Measurements from ENCODE around the gene SMC1B. TPM values are rescaled to one million over a fixed set of nuclear protein-coding genes. Genes with fewer than 3 reads are reported as not detected.

The SMC1B gene
- total and polyA plus RNA-seq, 10 donors, result 0.06 to 0.12 (median 0.10) TPM; not detected in 7

DNA sequence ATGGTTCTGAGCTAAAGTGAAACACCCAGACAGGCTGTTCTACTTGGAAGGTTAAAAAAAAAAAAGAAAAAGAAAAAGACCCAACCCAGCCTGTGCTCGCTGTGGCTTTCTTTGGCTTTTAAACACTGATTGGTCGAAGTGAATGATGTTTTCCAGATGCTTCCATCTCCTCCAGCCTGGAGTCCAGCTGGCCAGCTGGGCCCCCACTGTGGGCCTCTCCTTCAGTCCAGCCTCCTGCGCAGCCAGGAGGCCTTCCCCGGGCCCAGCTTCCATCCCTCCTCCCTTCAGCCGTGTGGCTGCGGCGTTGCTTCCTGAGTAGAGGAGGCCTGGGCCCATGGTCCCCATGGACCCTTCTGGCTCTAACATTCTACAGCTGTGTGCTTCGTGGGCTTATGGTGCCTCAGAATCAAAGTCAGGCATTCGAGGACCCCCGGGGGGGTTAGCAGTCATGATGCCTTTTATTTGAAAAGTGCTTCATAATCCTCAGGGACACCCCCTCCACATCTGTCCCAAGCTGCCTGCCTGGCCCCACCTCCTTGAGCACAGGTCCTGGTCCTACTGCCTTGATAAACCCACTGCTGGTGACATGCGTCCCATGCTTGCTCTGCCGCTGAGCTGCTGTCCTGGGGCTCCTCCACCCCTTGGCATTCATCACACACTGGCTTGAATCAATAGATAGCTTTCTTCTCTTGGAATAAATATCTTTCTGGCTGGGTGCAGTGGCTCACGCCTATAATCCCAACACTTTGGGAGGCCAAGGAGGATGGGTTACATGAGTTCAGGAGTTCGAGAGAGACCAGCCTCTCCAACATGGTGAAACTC, 47.1 kb upstream of the SMC1B start:
- intact Hi-C loops (cut with DNase I; ENCODE audit: low total_unique reads), result no loop called here
- TF ChIP-seq, protein P1, sequence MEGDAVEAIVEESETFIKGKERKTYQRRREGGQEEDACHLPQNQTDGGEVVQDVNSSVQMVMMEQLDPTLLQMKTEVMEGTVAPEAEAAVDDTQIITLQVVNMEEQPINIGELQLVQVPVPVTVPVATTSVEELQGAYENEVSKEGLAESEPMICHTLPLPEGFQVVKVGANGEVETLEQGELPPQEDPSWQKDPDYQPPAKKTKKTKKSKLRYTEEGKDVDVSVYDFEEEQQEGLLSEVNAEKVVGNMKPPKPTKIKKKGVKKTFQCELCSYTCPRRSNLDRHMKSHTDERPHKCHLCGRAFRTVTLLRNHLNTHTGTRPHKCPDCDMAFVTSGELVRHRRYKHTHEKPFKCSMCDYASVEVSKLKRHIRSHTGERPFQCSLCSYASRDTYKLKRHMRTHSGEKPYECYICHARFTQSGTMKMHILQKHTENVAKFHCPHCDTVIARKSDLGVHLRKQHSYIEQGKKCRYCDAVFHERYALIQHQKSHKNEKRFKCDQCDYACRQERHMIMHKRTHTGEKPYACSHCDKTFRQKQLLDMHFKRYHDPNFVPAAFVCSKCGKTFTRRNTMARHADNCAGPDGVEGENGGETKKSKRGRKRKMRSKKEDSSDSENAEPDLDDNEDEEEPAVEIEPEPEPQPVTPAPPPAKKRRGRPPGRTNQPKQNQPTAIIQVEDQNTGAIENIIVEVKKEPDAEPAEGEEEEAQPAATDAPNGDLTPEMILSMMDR (IDR thresholded peaks at IDR 0.05 in 8 of 11, conservative IDR thresholded peaks at IDR 0.05 in 3 of 11), result no peak
- peak in 1 of 3 donors; percentile 39 for TF ChIP-seq POLR2AphosphoS5 (IDR thresholded peaks at IDR 0.05)
- 66 to 81% (median 78%) methylated on average over 14 of the region's 14 CpGs for WGBS, 5 donors
- peak overlapping the region in 1 of 8 donors; percentile 28 for H3K27ac ChIP-seq
- H3K9me3 ChIP-seq, result peaks cover 0 to 4% (median 0%) of the 10 kb centered on the region in 8 donors
- H3K27me3 ChIP-seq (replicated peaks in 1 of 7), result peaks cover 0 to 11% (median 0%) of the 10 kb centered on the region in 7 donors
- no peaks in the 10 kb centered on the region for H3K4me1 ChIP-seq
- DNase-seq, result no peak
- no peaks in the 10 kb centered on the region for H3K36me3 ChIP-seq
- no peak overlapping the region for H3K4me3 ChIP-seq

GRCh38 chr22:45459235-45459634, 45.8 kb upstream of the SMC1B start:
- intact Hi-C loops (cut with DNase I; ENCODE audit: low total_unique reads), result no loop called here
- Histone ChIP-seq H3K36me3 (no peaks in the 10 kb centered on the region), H3K4me1 (no peaks in the 10 kb centered on the region), H3K27me3 (replicated peaks in 1 of 7) (peaks cover 0 to 8% (median 0%) of the 10 kb centered on the region in 7 donors), H3K4me3 (no peak overlapping the region), H3K27ac (no peak overlapping the region), H3K9me3 (peaks cover 0 to 4% (median 0%) of the 10 kb centered on the region in 8 donors)
- no peak for TF ChIP-seq POLR2A (IDR thresholded peaks at IDR 0.05)
- DNase-seq, result no peak
- WGBS, 5 donors, result 89 to 95% (median 91%) methylated on average over 8 of the region's 8 CpGs

DNA sequence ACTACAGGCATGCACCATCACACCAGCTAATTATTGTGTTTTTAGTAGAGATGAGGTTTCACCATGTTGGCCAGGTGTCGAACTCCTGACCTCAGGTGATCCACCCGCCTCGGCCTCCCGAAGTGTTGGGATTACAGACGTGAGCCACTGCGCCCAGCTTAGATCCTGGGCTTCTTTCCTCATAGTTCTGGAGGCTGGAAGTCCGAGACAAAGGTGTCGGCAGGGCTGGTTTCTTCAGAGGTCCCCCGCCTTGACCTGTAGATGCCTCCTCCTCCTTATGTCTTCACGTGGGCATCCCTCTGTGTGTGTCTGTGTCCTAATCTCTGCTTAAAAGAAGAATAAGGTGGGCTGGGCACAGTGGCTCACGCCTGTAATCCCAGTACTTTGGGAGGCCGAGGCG, 45.1 kb upstream of the SMC1B start:
- intact Hi-C loops (cut with DNase I; ENCODE audit: low total_unique reads), result no loop called here
- peaks cover 0 to 1% (median 0%) of the 10 kb centered on the region in 8 donors for H3K9me3 ChIP-seq
- 92 to 98% (median 95%) methylated on average over 12 to 13 of the region's 13 CpGs for WGBS, 5 donors
- H3K27me3 ChIP-seq (replicated peaks in 1 of 7), result peaks cover 0 to 8% (median 0%) of the 10 kb centered on the region in 7 donors
- no peak for DNase-seq
- TF ChIP-seq, protein P1 (IDR thresholded peaks at IDR 0.05 in 8 of 11, conservative IDR thresholded peaks at IDR 0.05 in 3 of 11), result no peak
- no peak for TF ChIP-seq POLR2AphosphoS5 (IDR thresholded peaks at IDR 0.05)
- no peak for TF ChIP-seq POLR2A (IDR thresholded peaks at IDR 0.05)
- no peak overlapping the region for H3K27ac ChIP-seq
- no peaks in the 10 kb centered on the region for H3K4me1 ChIP-seq
- H3K4me3 ChIP-seq, result no peak overlapping the region
- no peaks in the 10 kb centered on the region for H3K36me3 ChIP-seq

DNA sequence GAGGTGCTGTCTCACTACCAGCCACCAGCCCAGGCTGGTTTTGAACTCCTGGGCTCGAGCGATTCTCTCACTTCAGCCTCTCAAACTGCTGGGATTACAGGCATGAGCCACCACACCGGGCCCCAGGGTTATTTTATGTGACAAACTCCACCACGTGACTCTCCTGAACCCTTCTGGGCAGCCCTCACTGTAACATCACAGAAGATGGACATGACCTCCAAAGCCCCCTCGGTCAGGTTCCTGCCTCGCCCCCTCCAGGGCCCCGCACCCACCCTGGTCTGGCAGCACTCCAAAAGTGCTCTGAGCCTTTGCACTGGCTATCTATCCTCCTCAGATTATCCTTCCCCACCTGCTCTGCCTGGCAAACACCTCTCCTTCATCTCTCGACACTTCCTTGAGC, 43.4 kb upstream of the SMC1B start:
- H3K27me3 ChIP-seq (replicated peaks in 1 of 7), result peaks cover 0 to 8% (median 0%) of the 10 kb centered on the region in 7 donors
- intact Hi-C loops (cut with DNase I; ENCODE audit: low total_unique reads), result no loop called here
- H3K27ac ChIP-seq, result no peak overlapping the region
- TF ChIP-seq POLR2AphosphoS5 (IDR thresholded peaks at IDR 0.05) (no peak), POLR2A (IDR thresholded peaks at IDR 0.05) (no peak)
- TF ChIP-seq, protein P1 (IDR thresholded peaks at IDR 0.05 in 8 of 11, conservative IDR thresholded peaks at IDR 0.05 in 3 of 11), result no peak
- H3K36me3 ChIP-seq, result no peaks in the 10 kb centered on the region
- H3K4me3 ChIP-seq, result no peak overlapping the region
- H3K4me1 ChIP-seq, result no peaks in the 10 kb centered on the region
- WGBS, 5 donors, result 79 to 87% (median 82%) methylated on average over 8 of the region's 8 CpGs
- H3K9me3 ChIP-seq, result no peaks in the 10 kb centered on the region
- no peak for DNase-seq

Measured in spleen (tissue), 11 donors.